Cardiac muscle cell (in vitro differentiated cells and primary cell): ENCODE data around the gene NUDT6. TPM values are rescaled to one million over a fixed set of nuclear protein-coding genes. Genes with fewer than 3 reads are reported as not detected.

Experiments used
- DNase-seq, 2 donors: peaks; one replicate each; pipeline versions ENCODE4 v3.0.0 to v3.0.0-alpha.2; 2010 to 2017; ENCODE audit warnings: low read depth in 1 of 2, low spot score in 1 of 2
- H3K27ac ChIP-seq: fragments of 200-600 bp; sonication (generic); 2 replicates; pipeline ENCODE4 v1.5.1; 2016
- H3K27me3 ChIP-seq: fragments of 200-600 bp; sonication (generic); 2 replicates; pipeline ENCODE4 v1.6.0; 2016; ENCODE audit warnings: control low read depth
- H3K36me3 ChIP-seq: fragments of 200-600 bp; sonication (generic); 2 replicates; pipeline ENCODE4 v1.5.1; 2016; ENCODE audit warnings: control low read depth
- H3K4me1 ChIP-seq: fragments of 200-600 bp; sonication (generic); 2 replicates; pipeline ENCODE4 v1.8.1; 2017; ENCODE audit warnings: low read depth, mild to moderate bottlenecking, mixed run types
- H3K4me3 ChIP-seq: fragments of 200-600 bp; sonication (generic); 2 replicates; pipeline ENCODE4 v1.5.1; 2016; ENCODE audit warnings: mild to moderate bottlenecking
- H3K9me3 ChIP-seq: fragments of 200-600 bp; sonication (generic); 2 replicates; pipeline ENCODE4 v1.5.1; 2017; ENCODE audit warnings: low read depth, mild to moderate bottlenecking, control low read depth
- CTCF ChIP-seq: IDR thresholded peaks from 2 replicates; pipeline ENCODE4 v1.5.1; 2012; ENCODE audit warnings: low read depth, mild to moderate bottlenecking, low read length
- polyA plus RNA-seq: library from polyadenylated mRNA; unstranded; fragments of >200 nt; fragmentation: Nextera tagmentation; extraction: Ambion mirVana; gene quantifications from 2 replicates; pipeline ENCODE4 v1.2.1, GENCODE V29; 2016
- total RNA-seq: library from RNA; depleted of rRNA; stranded (reverse); fragments of >200 nt; gene quantifications from 2 replicates; pipeline ENCODE4 v1.2.3, GENCODE V29; 2016

NUDT6 gene
- total and polyA plus RNA-seq, 2 experiments from 2014 or later: 26.3 to 32.3 TPM

- TF ChIP-seq CTCF: peak; percentile 43
- Histone ChIP-seq H3K27ac (no peak overlapping the region), H3K36me3 (peaks cover 19% of the 10 kb centered on the region), H3K4me3 (no peak overlapping the region), H3K4me1 (no peaks in the 10 kb centered on the region), H3K27me3 (no peaks in the 10 kb centered on the region), H3K9me3 (no peaks in the 10 kb centered on the region)
- DNase-seq: peak in 1 of 2 donors; percentile 64
Measured at GRCh38 chr4:122914292-122914904, 8.0 kb downstream of the NUDT6 start.

GRCh38 chr4:122912810-122913575 lies 9.4 kb downstream of the NUDT6 start:
- no peak for TF ChIP-seq CTCF
- peaks cover 19% of the 10 kb centered on the region for H3K36me3 ChIP-seq
- no peak for DNase-seq
- no peak overlapping the region for H3K4me3 ChIP-seq
- H3K27me3 ChIP-seq: no peaks in the 10 kb centered on the region
- no peaks in the 10 kb centered on the region for H3K4me1 ChIP-seq
- H3K27ac ChIP-seq: no peak overlapping the region
- no peaks in the 10 kb centered on the region for H3K9me3 ChIP-seq

DNA sequence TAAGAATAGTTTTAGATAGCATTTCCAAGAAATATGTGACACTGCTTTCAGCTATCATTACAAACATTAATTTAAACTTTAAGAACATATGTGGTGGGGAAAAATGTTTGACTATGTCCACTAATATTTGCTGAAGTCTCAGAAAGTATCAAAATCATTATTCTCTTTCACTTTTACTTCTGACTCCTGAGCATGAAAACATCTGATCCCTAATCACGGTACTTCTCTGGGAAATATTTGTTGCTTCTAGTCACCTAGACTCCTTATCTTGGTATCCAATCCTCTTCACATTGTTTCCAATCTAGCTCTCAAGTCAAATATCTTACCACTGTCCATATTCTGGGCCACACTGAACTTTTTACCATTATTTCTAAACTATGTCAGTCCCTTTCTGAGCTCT lies 10.8 kb downstream of the NUDT6 start:
- no peak for TF ChIP-seq CTCF
- H3K27me3 ChIP-seq: no peaks in the 10 kb centered on the region
- H3K36me3 ChIP-seq: peaks cover 18% of the 10 kb centered on the region
- DNase-seq: no peak
- no peak overlapping the region for H3K27ac ChIP-seq
- H3K9me3 ChIP-seq: no peaks in the 10 kb centered on the region
- H3K4me1 ChIP-seq: no peaks in the 10 kb centered on the region
- H3K4me3 ChIP-seq: no peak overlapping the region

GRCh38 chr4:122909683-122910082 lies 12.7 kb downstream of the NUDT6 start:
- H3K4me3 ChIP-seq: no peak overlapping the region
- no peak for TF ChIP-seq CTCF
- H3K4me1 ChIP-seq: no peaks in the 10 kb centered on the region
- H3K36me3 ChIP-seq: peaks cover 13% of the 10 kb centered on the region
- no peaks in the 10 kb centered on the region for H3K27me3 ChIP-seq
- H3K9me3 ChIP-seq: no peaks in the 10 kb centered on the region
- no peak overlapping the region for H3K27ac ChIP-seq
- DNase-seq: no peak

GRCh38 chr4:122908223-122908622 lies 14.2 kb downstream of the NUDT6 start:
- Histone ChIP-seq H3K27me3 (no peaks in the 10 kb centered on the region), H3K36me3 (peaks cover 5% of the 10 kb centered on the region), H3K9me3 (no peaks in the 10 kb centered on the region), H3K4me3 (no peak overlapping the region), H3K27ac (no peak overlapping the region), H3K4me1 (no peaks in the 10 kb centered on the region)
- TF ChIP-seq CTCF: no peak
- DNase-seq: no peak
